B cell (primary cell): ENCODE measurements around the gene ZSWIM6.

Source experiments
- EZH2 ChIP-seq: IDR thresholded peaks from 2 replicates; pipeline ENCODE4 v1.6.1; 2012; ENCODE audit warnings: borderline replicate concordance, low read depth, mild to moderate bottlenecking, moderate library complexity, low read length; ENCODE audit not compliant: insufficient read depth, poor library complexity, severe bottlenecking
- TF ChIP-seq, protein P1 (sequence below): fragments of 200-600 bp; IDR thresholded peaks from one replicate; pipeline ENCODE4 v1.8.0; 2022; ENCODE audit warnings: antibody characterized with exemption, mild to moderate bottlenecking

DNA sequence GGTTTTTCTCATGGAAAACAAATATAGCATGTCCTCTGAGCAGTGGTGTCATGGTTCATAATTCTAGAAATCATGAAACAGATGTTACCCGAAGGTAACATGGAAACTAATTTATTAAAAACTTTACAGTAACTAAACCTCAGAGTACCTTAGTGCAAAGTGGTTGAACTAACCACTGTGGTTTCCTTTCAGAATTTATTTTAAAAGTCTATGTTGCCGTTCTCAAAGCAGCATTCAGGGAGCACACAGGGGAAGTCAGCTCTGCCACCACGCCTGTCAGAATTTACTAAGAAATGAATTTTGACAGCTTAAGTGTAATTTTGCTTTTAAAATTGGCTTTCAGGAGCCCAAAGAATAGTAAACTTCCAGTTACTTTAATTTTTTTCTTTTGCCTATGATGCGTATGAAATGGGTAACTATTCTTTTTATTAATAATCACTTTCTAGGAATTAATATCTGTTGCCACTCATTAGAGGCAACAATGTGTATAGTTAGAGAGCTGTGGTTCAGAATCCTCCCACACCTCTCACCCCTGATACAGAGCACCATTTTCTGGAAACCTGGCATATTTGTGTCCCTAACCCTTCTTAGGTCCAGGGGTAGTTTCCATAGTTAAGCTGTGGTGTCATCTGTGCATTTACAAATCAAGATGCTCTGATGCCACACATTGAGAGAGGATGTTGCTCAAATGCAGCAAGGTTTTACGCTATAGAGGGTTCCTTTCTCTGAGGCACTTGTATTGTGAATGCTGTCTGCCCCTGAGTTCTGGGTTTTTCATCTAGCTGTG is 202.6 kb downstream of the ZSWIM6 start:
- TF ChIP-seq, protein P1, sequence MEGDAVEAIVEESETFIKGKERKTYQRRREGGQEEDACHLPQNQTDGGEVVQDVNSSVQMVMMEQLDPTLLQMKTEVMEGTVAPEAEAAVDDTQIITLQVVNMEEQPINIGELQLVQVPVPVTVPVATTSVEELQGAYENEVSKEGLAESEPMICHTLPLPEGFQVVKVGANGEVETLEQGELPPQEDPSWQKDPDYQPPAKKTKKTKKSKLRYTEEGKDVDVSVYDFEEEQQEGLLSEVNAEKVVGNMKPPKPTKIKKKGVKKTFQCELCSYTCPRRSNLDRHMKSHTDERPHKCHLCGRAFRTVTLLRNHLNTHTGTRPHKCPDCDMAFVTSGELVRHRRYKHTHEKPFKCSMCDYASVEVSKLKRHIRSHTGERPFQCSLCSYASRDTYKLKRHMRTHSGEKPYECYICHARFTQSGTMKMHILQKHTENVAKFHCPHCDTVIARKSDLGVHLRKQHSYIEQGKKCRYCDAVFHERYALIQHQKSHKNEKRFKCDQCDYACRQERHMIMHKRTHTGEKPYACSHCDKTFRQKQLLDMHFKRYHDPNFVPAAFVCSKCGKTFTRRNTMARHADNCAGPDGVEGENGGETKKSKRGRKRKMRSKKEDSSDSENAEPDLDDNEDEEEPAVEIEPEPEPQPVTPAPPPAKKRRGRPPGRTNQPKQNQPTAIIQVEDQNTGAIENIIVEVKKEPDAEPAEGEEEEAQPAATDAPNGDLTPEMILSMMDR, result no peak
- no peak for TF ChIP-seq EZH2
